ENCODE data around the gene ASCC3. TPM values are rescaled to one million over a fixed set of nuclear protein-coding genes. Genes with fewer than 3 reads are reported as not detected.

ASCC3 gene
- total and polyA plus RNA-seq, 2 of the 4 experiments (the other 2 are of a cell fraction) = 25.8 to 104 TPM

DNA sequence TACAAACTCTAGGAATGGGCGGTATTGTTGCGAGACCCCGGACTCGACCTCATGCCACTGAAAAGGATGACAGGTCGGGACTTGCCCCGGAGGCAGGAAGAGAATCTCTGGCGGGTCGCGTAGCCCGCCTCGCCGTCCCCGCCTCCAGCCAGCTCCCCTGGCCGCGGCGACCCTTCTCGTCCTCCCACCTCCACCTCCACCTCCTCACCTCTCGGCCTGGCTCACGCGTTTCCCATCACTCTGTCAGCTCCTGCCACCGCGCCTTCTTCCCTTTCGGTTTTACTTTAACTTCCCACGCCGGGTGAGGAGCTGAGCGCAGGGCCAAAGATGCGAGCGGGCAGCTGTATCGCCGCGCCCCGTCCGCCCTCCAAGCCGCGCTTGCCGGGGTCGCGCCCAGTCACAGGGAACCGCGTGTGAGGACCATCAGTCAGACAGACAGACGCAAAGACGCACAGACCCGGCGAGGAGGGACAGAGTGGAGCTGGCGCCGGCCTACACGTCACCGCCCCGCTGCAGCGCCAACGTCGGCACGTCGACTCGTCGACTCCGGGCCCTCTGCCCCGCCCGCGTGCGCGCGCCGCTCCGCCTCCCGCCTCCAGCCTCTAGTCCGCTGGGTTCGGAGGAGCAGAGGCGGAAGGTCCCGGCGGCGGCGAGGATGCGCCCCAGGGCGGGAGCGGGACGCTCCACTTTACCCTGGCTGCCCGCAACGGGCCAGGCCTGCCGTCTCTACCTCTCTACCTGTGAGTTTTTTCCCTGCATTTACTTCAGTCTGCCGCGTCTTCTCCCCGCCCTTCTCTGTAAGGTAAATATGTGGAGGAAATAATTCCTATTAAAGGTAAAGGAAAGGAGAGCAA lies at the start of gene ASCC3 (continued):
- TF ChIP-seq, protein P1, sequence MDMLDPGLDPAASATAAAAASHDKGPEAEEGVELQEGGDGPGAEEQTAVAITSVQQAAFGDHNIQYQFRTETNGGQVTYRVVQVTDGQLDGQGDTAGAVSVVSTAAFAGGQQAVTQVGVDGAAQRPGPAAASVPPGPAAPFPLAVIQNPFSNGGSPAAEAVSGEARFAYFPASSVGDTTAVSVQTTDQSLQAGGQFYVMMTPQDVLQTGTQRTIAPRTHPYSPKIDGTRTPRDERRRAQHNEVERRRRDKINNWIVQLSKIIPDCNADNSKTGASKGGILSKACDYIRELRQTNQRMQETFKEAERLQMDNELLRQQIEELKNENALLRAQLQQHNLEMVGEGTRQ (IDR thresholded peaks at IDR 0.05; ENCODE audit: low read depth, low read length) = no peak
- TF ChIP-seq NFE2L2 (IDR thresholded peaks at IDR 0.05; ENCODE audit: low read depth, low read length) (no peak), RCOR1 (IDR thresholded peaks at IDR 0.05; ENCODE audit: insufficient replicate concordance, low read length) (peak; percentile 52), RAD21 (IDR thresholded peaks at IDR 0.05; ENCODE audit: low read length) (no peak), MAZ (IDR thresholded peaks at IDR 0.05; ENCODE audit: borderline replicate concordance, low read depth, low read length) (peak; percentile 86; the same call in 1 of the 2 replicates), BHLHE40 (IDR thresholded peaks at IDR 0.05; ENCODE audit: low read depth, low read length) (peak; percentile 43; the same call in 1 of the 2 replicates), MAFK (IDR thresholded peaks at IDR 0.05; ENCODE audit: low read depth, low read length) (no peak)
- TF ChIP-seq, protein P2, sequence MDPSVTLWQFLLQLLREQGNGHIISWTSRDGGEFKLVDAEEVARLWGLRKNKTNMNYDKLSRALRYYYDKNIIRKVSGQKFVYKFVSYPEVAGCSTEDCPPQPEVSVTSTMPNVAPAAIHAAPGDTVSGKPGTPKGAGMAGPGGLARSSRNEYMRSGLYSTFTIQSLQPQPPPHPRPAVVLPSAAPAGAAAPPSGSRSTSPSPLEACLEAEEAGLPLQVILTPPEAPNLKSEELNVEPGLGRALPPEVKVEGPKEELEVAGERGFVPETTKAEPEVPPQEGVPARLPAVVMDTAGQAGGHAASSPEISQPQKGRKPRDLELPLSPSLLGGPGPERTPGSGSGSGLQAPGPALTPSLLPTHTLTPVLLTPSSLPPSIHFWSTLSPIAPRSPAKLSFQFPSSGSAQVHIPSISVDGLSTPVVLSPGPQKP (IDR thresholded peaks at IDR 0.05; ENCODE audit: borderline replicate concordance, low read depth, low read length) = no peak
